Stimulated activated CD4-positive, alpha-beta T cell treated with anti-CD3 and anti-CD28 coated beads, Interleukin-1b, Interleukin-23, amount 100 ng/mL, for 24 hours (primary cell): ENCODE data around the gene SYNPO2.

Source experiments
- DNase-seq, 4 experiments: peaks; one replicate each; pipeline ENCODE4 v3.0.0-alpha.2; 2020; ENCODE audit warnings: low read depth in 4 of 4, low spot score in 1 of 4

Gene SYNPO2

GRCh38 chr4:118931786-118932185 is 43.1 kb downstream of the SYNPO2 start:
- DNase-seq: no peak

- no peak for DNase-seq
Observed at GRCh38 chr4:118935819-118936218, 47.2 kb downstream of the SYNPO2 start.

- no peak for DNase-seq
Observed at GRCh38 chr4:118936406-118936805, 47.8 kb downstream of the SYNPO2 start.

- no peak for DNase-seq
Observed at GRCh38 chr4:118939169-118939783, 50.6 kb downstream of the SYNPO2 start.

- DNase-seq: no peak
Observed at GRCh38 chr4:118941149-118941548, 52.5 kb downstream of the SYNPO2 start.

- DNase-seq: no peak
Observed at GRCh38 chr4:118941799-118942198, 53.1 kb downstream of the SYNPO2 start.

- no peak for DNase-seq
Observed at GRCh38 chr4:118942465-118942864, 53.8 kb downstream of the SYNPO2 start.

- DNase-seq: no peak
Observed at GRCh38 chr4:118947095-118947494, 58.4 kb downstream of the SYNPO2 start.

GRCh38 chr4:118948545-118949144 is 60.0 kb downstream of the SYNPO2 start:
- DNase-seq: no peak

GRCh38 chr4:118950224-118950623 is 61.6 kb downstream of the SYNPO2 start:
- no peak for DNase-seq

GRCh38 chr4:118950929-118951570 is 62.4 kb downstream of the SYNPO2 start:
- DNase-seq: no peak

GRCh38 chr4:118953276-118953675 is 64.6 kb downstream of the SYNPO2 start:
- no peak for DNase-seq

GRCh38 chr4:118954246-118954645 is 65.6 kb downstream of the SYNPO2 start:
- DNase-seq: no peak

- no peak for DNase-seq
Observed at GRCh38 chr4:118955515-118955914, 66.9 kb downstream of the SYNPO2 start.

- no peak for DNase-seq
Observed at GRCh38 chr4:118957722-118958445, 69.2 kb downstream of the SYNPO2 start.

GRCh38 chr4:118962540-118962939 is 73.9 kb downstream of the SYNPO2 start:
- DNase-seq: no peak

GRCh38 chr4:118964891-118965411 is 76.3 kb downstream of the SYNPO2 start:
- DNase-seq: no peak

GRCh38 chr4:118967393-118967792 is 78.7 kb downstream of the SYNPO2 start:
- no peak for DNase-seq

- DNase-seq: no peak
Observed at GRCh38 chr4:118968005-118968404, 79.4 kb downstream of the SYNPO2 start.

GRCh38 chr4:118968813-118969212 is 80.2 kb downstream of the SYNPO2 start:
- no peak for DNase-seq

- no peak for DNase-seq
Observed at GRCh38 chr4:118969359-118969758, 80.7 kb downstream of the SYNPO2 start.

GRCh38 chr4:118972167-118972566 is 83.5 kb downstream of the SYNPO2 start:
- no peak for DNase-seq
